Thyroid gland (tissue), 4 donors: ENCODE data around the gene NBPF9. TPM values are rescaled to one million over a fixed set of nuclear protein-coding genes. Genes with fewer than 3 reads are reported as not detected.
"Not testable (repeated sequence)": the region's sequence is repeated elsewhere in the genome, so short reads cannot be mapped to it uniquely, and the experiment has no call there.

Experiments
- DNase-seq, 2 donors: peaks; one replicate each; pipeline ENCODE4 v3.0.0-alpha.2; 2019
- H3K27ac ChIP-seq, 3 donors: fragments of 200-600 bp; sonication (generic); 1 replicate in 2 of 3; 2 replicates in 1 of 3; pipeline ENCODE4 v1.5.1; 2016 to 2019; ENCODE audit warnings: mild to moderate bottlenecking in 1 of 3, moderate library complexity in 1 of 3
- H3K27me3 ChIP-seq: fragments of 200-600 bp; sonication (generic); one replicate; pipeline ENCODE4 v1.5.1; 2019
- H3K36me3 ChIP-seq, 2 donors: fragments of 200-600 bp; sonication (generic); one replicate each; pipeline ENCODE4 v1.5.1; 2016 to 2019
- H3K4me1 ChIP-seq, 2 donors: fragments of 200-600 bp; sonication (generic); one replicate each; pipeline ENCODE4 v1.5.1; 2017 to 2019
- H3K4me3 ChIP-seq, 3 donors: fragments of 200-600 bp; sonication (generic); replicated peaks in 1 of 3; 1 replicate in 2 of 3; 2 replicates in 1 of 3; pipeline ENCODE4 v1.5.1; 2016; ENCODE audit warnings: mild to moderate bottlenecking in 1 of 3
- H3K9me3 ChIP-seq: fragments of 200-600 bp; sonication (generic); one replicate; pipeline ENCODE4 v1.5.1; 2017
- CTCF ChIP-seq, 6 experiments: fragments of 200-600 bp in 3 of 6; fragments of 450-650 bp in 3 of 6; sonication (generic) in 3 of 6; IDR thresholded peaks; one replicate each; pipeline ENCODE4 v1.5.1; 2016 to 2019; ENCODE audit warnings: antibody characterized with exemption in 6 of 6, mild to moderate bottlenecking in 2 of 6, inconsistent platforms in 1 of 6, moderate library complexity in 1 of 6
- WGBS, 2 donors: methylation state at CpG; one replicate each; pipeline ENCODE4 v1.1.5; 2017; 5-methylcytosine and 5-hydroxymethylcytosine counted together
- intact Hi-C: fragments of 100-400 bp; cut with DNase I; formaldehyde crosslinking; loops from one replicate; pipeline ENCODE4 v1.15.1; 2023
- total RNA-seq, 4 donors: library from RNA; depleted of rRNA; stranded (reverse); fragments of >200 nt; gene quantifications; one replicate each; pipeline ENCODE4 v1.2.3, GENCODE V29; 2016

The NBPF9 gene
- total RNA-seq, 4 donors from 2014 or later = 27.8 to 36.0 (median 30.8) TPM

GRCh38 chr1:149093155-149093554, 10.2 kb downstream of the NBPF9 start:
- DNase-seq, H3K27me3 ChIP-seq, H3K4me1 ChIP-seq, H3K9me3 ChIP-seq, intact Hi-C loops, H3K4me3 ChIP-seq, H3K36me3 ChIP-seq, H3K27ac ChIP-seq: not testable (repeated sequence)
- WGBS, 2 donors = 70 to 71% methylated on average over 3 to 6 of the region's 6 CpGs

DNA sequence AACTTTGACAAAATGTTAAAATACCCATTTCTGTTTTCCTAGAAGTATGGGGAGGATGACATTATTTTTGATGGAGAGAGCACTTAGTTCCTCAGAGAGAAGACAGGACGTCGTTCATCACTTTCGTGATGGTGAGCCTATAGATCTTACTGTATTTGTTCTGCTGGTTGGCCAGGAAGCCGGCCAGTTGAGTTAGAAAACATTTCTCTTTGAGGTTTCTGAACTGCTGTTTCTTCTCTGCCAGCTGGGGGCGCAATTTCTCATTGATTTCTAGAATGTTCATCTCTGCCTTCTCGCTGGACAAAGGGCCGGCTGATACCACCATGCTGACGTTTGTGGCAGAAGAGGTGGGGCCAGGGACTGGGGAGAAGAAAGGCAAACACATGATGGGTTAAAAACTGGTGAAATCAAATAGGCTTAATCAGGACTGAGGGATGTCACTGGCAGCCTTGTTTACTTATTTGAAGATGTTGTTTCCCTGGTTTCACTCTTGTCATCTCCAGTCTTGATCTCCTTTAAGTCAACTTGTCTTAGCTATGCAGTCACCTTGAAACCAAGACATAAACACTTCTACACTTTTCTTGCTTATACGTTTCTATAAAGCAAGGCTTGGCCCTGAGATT, 27.7 kb downstream of the NBPF9 start:
- DNase-seq, H3K4me1 ChIP-seq, H3K27me3 ChIP-seq, H3K36me3 ChIP-seq, H3K9me3 ChIP-seq, H3K27ac ChIP-seq, H3K4me3 ChIP-seq, intact Hi-C loops: not testable (repeated sequence)
- 59 to 74% methylated on average over 5 to 6 of the region's 9 CpGs for WGBS, 2 donors
- TF ChIP-seq CTCF (IDR thresholded peaks at IDR 0.05) = peak in 3 of 6 experiments; percentile 12 to 41 (median 20)

DNA sequence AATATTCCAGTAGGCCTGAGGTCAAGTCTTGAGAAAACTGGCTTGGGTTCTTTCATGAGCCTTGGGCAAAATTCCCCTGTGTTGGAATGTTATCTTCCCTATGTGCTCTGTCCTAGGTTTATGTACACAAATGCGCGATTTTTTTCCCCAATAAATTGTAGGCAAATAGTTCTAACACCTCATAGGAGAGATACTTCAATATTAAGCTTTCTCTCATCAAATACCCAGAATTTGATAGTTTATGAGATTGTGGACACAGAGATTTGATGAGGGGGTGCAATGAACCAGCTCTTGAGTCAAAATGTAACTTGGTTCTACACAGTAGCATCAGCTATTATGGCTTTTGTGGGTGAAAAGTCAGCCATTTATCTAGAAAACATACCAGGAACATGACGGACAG, 38.7 kb downstream of the NBPF9 start:
- intact Hi-C loops, DNase-seq: not testable (repeated sequence)

GRCh38 chr1:149043056-149043455, 60.3 kb downstream of the NBPF9 start:
- H3K4me3 ChIP-seq, H3K4me1 ChIP-seq, intact Hi-C loops, H3K27me3 ChIP-seq, H3K36me3 ChIP-seq, H3K9me3 ChIP-seq, H3K27ac ChIP-seq: not testable (repeated sequence)
- DNase-seq = peak in 1 of 2 donors; percentile 12
- 0% methylated on average over 2 of the region's 4 CpGs; no CpG with 5 or more reads in 1 of the 2 donors for WGBS, 2 donors

More for the DNA sequence above, 38.7 kb downstream of the NBPF9 start:
- H3K36me3 ChIP-seq, H3K27ac ChIP-seq, H3K4me3 ChIP-seq, H3K27me3 ChIP-seq, H3K9me3 ChIP-seq, H3K4me1 ChIP-seq: not testable (repeated sequence)
- WGBS, 2 donors = 89 to 93% methylated on average over 3 of the region's 3 CpGs

DNA sequence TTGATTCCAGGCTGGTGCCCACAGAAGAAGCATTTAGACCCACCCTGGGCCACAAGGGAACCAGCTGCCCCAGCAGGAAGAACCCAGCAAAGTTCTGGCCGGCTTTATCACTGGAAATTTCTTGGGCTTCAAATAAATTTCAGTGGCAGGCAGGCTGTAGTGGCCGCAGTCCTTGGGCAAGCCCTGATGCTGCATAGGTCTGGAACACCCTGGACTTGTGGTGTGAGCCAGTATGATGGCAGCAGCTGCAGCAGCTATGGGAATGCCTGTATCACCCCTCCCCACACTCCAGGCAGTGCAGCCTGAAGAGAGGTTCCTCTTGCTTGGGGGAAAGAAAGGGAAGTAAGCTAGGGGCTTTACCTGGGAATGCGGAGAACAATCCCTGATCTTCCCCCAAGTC, 69.4 kb downstream of the NBPF9 start:
- intact Hi-C loops, H3K27ac ChIP-seq, H3K4me3 ChIP-seq, DNase-seq, H3K27me3 ChIP-seq, H3K9me3 ChIP-seq, H3K36me3 ChIP-seq, H3K4me1 ChIP-seq: not testable (repeated sequence)
- WGBS, 2 donors = 80% methylated on average over 1 of the region's 3 CpGs; no CpG with 5 or more reads in 1 of the 2 donors

DNA sequence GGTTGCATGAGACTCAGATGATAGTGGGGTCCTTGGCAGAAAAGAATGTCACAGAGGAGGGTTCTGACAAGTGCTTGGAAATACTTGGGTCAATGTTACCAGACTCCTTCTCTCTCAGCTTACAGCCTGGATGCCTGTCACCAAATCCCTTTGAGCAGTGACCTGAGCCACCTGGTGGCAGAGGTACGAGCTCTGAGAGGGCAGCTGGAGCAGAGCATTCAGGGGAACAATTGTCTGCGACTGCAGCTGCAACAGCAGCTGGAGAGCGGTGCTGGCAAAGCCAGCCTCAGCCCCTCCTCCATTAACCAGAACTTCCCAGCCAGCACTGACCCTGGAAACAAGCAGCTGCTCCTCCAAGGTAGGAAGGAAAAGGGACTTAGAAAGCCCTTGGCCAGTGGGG, 79.0 kb downstream of the NBPF9 start:
- H3K4me1 ChIP-seq, H3K36me3 ChIP-seq, H3K9me3 ChIP-seq, intact Hi-C loops, H3K27ac ChIP-seq, DNase-seq, H3K27me3 ChIP-seq, H3K4me3 ChIP-seq: not testable (repeated sequence)
- WGBS, 2 donors = no CpG with 5 or more reads among the region's 3 CpGs

DNA sequence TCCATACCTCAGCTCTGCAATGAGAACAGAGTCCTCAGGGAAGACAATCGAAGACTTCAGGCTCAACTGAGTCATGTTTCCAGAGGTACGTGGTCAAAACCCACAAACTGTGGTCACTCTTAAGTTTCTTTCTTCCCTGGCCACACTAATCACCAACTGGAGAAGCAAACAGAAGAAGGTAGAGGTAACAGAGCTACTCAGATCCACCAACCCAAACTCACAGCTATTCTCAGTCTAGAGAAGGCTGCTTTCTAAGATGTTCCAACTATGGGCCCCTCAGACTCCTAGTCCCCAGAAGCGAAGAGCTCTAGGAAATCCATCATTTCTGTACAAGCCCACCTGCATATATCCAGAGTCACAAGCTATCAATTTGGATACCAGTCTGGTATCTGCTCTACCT, 84.8 kb downstream of the NBPF9 start:
- WGBS, 2 donors = 95 to 100% methylated on average over 2 of the region's 3 CpGs
- H3K4me3 ChIP-seq, H3K9me3 ChIP-seq, DNase-seq, H3K4me1 ChIP-seq, H3K27me3 ChIP-seq, intact Hi-C loops, H3K27ac ChIP-seq, H3K36me3 ChIP-seq: not testable (repeated sequence)

DNA sequence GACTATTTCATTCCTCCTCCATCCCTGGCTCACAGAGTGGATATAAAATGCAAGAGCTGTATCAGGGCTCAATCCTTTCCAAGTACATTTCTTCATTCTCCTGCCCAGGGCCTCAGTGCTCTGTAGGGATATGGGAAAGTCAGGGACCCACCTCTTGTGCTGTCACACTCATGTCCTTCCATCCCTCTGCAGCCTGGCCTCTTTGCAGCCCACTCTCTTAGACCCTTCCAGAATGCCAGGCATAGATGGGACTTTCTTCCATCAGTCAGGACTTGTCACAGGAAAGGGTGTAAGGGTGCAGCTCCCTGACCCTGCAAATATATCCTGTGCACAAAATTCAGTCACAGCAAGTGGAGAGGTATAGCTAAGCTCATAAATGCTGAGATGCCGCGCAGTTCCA, 86.7 kb downstream of the NBPF9 start:
- DNase-seq, H3K4me1 ChIP-seq, H3K27ac ChIP-seq, H3K27me3 ChIP-seq, H3K4me3 ChIP-seq, intact Hi-C loops, H3K36me3 ChIP-seq, H3K9me3 ChIP-seq: not testable (repeated sequence)
- no CpG with 5 or more reads among the region's 2 CpGs for WGBS, 2 donors

GRCh38 chr1:149015522-149015921, 87.8 kb downstream of the NBPF9 start:
- 70% methylated on average over 3 of the region's 3 CpGs; no CpG with 5 or more reads in 1 of the 2 donors for WGBS, 2 donors
- H3K9me3 ChIP-seq, H3K27me3 ChIP-seq, H3K27ac ChIP-seq, DNase-seq, intact Hi-C loops, H3K36me3 ChIP-seq, H3K4me3 ChIP-seq, H3K4me1 ChIP-seq: not testable (repeated sequence)

DNA sequence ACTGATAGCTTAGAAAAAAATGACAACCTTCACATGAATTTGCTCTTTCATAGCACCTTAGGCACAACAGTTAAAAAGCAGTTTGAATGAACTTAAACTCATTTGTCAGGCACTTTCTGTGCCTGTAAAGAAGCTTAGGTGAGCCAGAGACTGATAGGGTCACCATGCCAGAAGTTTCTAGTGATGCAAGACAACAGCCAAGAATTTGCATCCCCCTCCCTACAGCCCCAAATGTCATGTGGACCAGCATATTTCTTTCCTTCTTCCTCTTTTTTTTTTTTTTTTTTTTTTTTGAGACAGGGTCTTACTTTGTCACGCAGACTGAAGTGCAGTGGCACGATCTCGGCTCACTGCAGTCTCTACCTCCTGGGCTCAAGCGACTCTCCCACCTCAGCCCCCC, 89.8 kb downstream of the NBPF9 start:
- H3K9me3 ChIP-seq, H3K4me3 ChIP-seq, H3K4me1 ChIP-seq, intact Hi-C loops, H3K36me3 ChIP-seq, H3K27ac ChIP-seq, H3K27me3 ChIP-seq, DNase-seq: not testable (repeated sequence)
- 82 to 98% methylated on average over 4 of the region's 4 CpGs for WGBS, 2 donors

DNA sequence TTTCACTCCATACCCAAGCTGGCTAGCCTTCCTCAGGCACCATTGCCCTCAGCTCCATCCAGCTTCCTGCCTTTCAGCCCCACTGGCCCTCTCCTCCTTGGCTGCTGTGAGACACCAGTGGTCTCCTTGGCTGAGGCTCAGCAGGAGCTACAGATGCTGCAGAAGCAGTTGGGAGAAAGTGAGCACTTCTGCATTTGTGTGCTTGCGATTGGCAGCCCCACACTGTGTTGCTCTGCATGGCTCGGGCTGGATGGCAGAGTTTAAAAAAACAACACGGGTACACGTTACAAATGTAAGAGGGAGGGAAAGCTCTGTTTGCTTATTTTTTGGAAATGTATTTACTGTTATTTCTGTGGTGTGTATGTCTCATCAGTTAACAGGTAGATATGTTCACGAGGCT, 90.8 kb downstream of the NBPF9 start:
- intact Hi-C loops, H3K4me1 ChIP-seq, H3K4me3 ChIP-seq, DNase-seq, H3K36me3 ChIP-seq, H3K9me3 ChIP-seq, H3K27me3 ChIP-seq, H3K27ac ChIP-seq: not testable (repeated sequence)
- 89 to 100% methylated on average over 1 to 3 of the region's 5 CpGs for WGBS, 2 donors

DNA sequence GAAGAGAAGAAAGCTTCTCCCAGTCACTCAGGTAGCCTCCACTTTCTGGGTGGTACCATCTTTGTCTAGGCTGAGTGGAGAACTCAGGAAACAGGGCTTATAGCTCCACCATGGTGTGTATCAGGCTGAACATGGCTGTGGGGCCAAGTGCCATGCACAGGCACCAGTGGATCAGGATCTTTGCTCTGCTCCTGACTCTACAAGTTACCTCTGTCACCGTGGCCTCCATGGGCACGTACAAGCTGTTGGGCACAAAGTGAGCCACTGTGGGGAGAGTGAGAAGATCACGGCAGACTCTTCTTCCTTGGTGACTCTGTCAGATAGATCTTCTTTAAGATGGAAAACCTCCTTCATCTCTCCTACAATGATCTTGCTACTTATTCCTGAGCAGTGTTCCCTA, 93.6 kb downstream of the NBPF9 start:
- 95 to 100% methylated on average over 3 of the region's 3 CpGs for WGBS, 2 donors
- DNase-seq, H3K27me3 ChIP-seq, intact Hi-C loops, H3K36me3 ChIP-seq, H3K4me3 ChIP-seq, H3K27ac ChIP-seq, H3K4me1 ChIP-seq, H3K9me3 ChIP-seq: not testable (repeated sequence)
